D721Med (cell line): ENCODE results near the gene ANKFY1.

Experiments
- DNase-seq: peaks from one replicate; pipeline ENCODE4 v3.0.0; 2011; ENCODE audit warnings: low spot score; ENCODE audit not compliant: insufficient read length
- FAIRE-seq: peaks from 2 replicates; lab custom pipeline; 2011; peaks lifted over from hg19 to GRCh38; lab: Jason Lieb, UNC
- CTCF ChIP-seq: IDR thresholded peaks from 2 replicates; pipeline ENCODE4 v1.5.1; 2012; ENCODE audit warnings: mild to moderate bottlenecking, control low read depth; ENCODE audit not compliant: insufficient read depth; ENCODE audit errors: missing control alignments

The ANKFY1 gene

GRCh38 chr17:4233668-4234258 is 30.0 kb downstream of the ANKFY1 start:
- TF ChIP-seq CTCF = no peak
- no peak for FAIRE-seq
- no peak for DNase-seq

- DNase-seq = no peak
- no peak for TF ChIP-seq CTCF
- FAIRE-seq = no peak
These were observed 31.5 kb downstream of the ANKFY1 start for GRCh38 chr17:4232168-4232813.

GRCh38 chr17:4229627-4230541 is 33.9 kb downstream of the ANKFY1 start:
- no peak for FAIRE-seq
- DNase-seq = no peak
- no peak for TF ChIP-seq CTCF

GRCh38 chr17:4221899-4222659 is 41.7 kb downstream of the ANKFY1 start:
- no peak for TF ChIP-seq CTCF
- no peak for FAIRE-seq
- DNase-seq = no peak

- TF ChIP-seq CTCF = no peak
- FAIRE-seq = no peak
These were observed 42.6 kb downstream of the ANKFY1 start for GRCh38 chr17:4221163-4221562.

GRCh38 chr17:4220655-4221054 is 43.1 kb downstream of the ANKFY1 start:
- FAIRE-seq (no peak), DNase-seq (no peak)
- no peak for TF ChIP-seq CTCF

More at GRCh38 chr17:4221163-4221562, 42.6 kb downstream of the ANKFY1 start:
- no peak for DNase-seq
